Cardiac muscle cell (in vitro differentiated cells and primary cell): ENCODE results near the gene ARL16. TPM values are rescaled to one million over a fixed set of nuclear protein-coding genes. Genes with fewer than 3 reads are reported as not detected.

ENCODE experiments used
- DNase-seq, 2 donors: peaks; one replicate each; pipeline versions ENCODE4 v3.0.0 to v3.0.0-alpha.2; 2010 to 2017; ENCODE audit warnings: low read depth in 1 of 2, low spot score in 1 of 2
- H3K27ac ChIP-seq: fragments of 200-600 bp; sonication (generic); 2 replicates; pipeline ENCODE4 v1.5.1; 2016
- H3K27me3 ChIP-seq: fragments of 200-600 bp; sonication (generic); 2 replicates; pipeline ENCODE4 v1.6.0; 2016; ENCODE audit warnings: control low read depth
- H3K36me3 ChIP-seq: fragments of 200-600 bp; sonication (generic); 2 replicates; pipeline ENCODE4 v1.5.1; 2016; ENCODE audit warnings: control low read depth
- H3K4me1 ChIP-seq: fragments of 200-600 bp; sonication (generic); 2 replicates; pipeline ENCODE4 v1.8.1; 2017; ENCODE audit warnings: low read depth, mild to moderate bottlenecking, mixed run types
- H3K4me3 ChIP-seq: fragments of 200-600 bp; sonication (generic); 2 replicates; pipeline ENCODE4 v1.5.1; 2016; ENCODE audit warnings: mild to moderate bottlenecking
- H3K9me3 ChIP-seq: fragments of 200-600 bp; sonication (generic); 2 replicates; pipeline ENCODE4 v1.5.1; 2017; ENCODE audit warnings: low read depth, mild to moderate bottlenecking, control low read depth
- CTCF ChIP-seq: IDR thresholded peaks from 2 replicates; pipeline ENCODE4 v1.5.1; 2012; ENCODE audit warnings: low read depth, mild to moderate bottlenecking, low read length
- polyA plus RNA-seq: library from polyadenylated mRNA; unstranded; fragments of >200 nt; fragmentation: Nextera tagmentation; extraction: Ambion mirVana; gene quantifications from 2 replicates; pipeline ENCODE4 v1.2.1, GENCODE V29; 2016
- total RNA-seq: library from RNA; depleted of rRNA; stranded (reverse); fragments of >200 nt; gene quantifications from 2 replicates; pipeline ENCODE4 v1.2.3, GENCODE V29; 2016

Gene ARL16
- total and polyA plus RNA-seq, 2 experiments from 2014 or later: 44.3 to 109 TPM

DNA sequence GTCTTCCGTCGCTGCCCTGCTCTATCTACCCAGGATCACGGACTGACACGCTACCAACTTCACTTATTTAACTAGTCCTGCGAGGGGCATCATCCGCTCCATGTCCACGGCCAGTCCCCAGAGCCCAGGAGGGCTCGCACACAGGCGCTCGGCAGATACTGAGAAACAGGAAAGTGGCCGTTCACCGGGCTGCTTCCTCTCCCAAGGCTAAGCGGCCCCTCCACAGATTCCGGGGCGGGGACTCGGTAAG, 17.6 kb downstream of the ARL16 start:
- DNase-seq: peak in 1 of 2 donors; percentile 81
- Histone ChIP-seq H3K36me3 (peaks cover 7% of the 10 kb centered on the region), H3K27ac (peak overlapping the region; percentile 71), H3K27me3 (no peaks in the 10 kb centered on the region), H3K9me3 (no peaks in the 10 kb centered on the region), H3K4me3 (peak overlapping the region; percentile 67), H3K4me1 (peaks cover 8% of the 10 kb centered on the region)
- no peak for TF ChIP-seq CTCF

DNA sequence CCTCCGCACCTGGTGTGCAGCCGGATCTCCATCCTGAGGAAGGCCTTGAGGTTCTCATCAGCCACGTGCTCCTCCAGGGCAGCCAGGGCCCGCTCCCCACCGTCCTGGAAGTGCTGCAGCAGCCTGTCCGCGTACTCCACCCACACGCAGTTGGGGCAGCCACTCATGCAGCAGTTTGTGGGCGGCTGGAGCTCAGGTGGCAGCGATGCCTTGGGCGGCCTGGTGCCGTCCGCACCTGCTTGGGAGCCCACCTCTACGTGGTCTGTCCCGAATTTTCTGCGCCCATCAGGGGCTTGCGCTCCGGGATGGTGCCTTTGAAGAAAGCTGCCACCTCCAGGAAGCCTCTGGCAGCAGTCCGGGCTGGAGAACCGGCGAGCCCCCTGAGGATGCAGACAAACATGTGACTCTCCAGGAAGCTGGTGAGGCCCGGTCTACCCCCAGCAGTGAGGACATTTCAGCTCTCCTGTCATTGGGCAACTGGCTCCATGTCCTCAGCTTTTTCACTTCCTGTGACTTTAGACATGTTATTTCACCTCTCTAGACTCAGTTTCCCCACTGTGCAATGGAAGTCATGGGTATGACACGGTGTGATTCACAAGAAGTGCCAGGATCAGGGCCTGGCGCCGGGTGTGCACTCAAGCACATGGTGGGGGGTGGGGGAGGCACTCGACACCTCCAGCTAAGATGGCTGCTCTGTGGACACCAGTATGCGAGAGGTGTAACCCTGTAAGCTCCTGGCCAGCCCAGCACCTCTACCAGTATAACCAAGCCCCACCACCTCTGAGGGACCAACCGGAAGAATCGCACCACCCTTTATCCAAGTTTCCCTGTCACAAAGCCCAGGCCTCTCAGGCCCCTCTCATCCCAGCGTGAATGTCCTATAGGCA, 18.1 kb downstream of the ARL16 start:
- peak in 1 of 2 donors; percentile 30 for DNase-seq
- H3K4me3 ChIP-seq: peak overlapping the region; percentile 67
- H3K27ac ChIP-seq: peak overlapping the region; percentile 71

DNA sequence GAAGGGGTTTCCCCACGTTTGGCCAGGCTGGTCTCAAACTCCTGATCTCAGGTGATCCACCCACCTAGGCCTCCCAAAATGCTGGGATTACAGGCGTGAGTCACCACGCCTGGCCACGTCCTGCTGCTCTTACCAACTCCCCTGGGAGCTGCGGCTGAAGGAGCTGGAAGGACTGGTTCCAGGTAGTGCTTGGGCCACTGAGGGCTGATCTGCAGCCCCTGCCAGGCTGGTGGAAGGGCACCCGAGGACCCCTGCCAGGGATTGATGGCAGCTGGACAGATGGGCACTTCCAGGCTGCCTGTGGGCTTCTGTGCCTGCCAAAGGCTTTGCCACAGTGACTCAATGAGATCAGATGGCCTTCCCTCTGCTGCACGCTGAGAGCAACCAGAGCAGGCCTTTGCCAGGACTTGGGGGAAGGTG, 19.5 kb downstream of the ARL16 start:
- Histone ChIP-seq H3K36me3 (peaks cover under 1% of the 10 kb centered on the region), H3K27ac (no peak overlapping the region), H3K4me1 (peaks cover 8% of the 10 kb centered on the region), H3K4me3 (no peak overlapping the region), H3K9me3 (no peaks in the 10 kb centered on the region), H3K27me3 (no peaks in the 10 kb centered on the region)
- TF ChIP-seq CTCF: no peak
- no peak for DNase-seq

More for the DNA sequence above, 18.1 kb downstream of the ARL16 start:
- H3K36me3 ChIP-seq: peaks cover 7% of the 10 kb centered on the region
- no peak for TF ChIP-seq CTCF
- H3K9me3 ChIP-seq: no peaks in the 10 kb centered on the region
- H3K27me3 ChIP-seq: no peaks in the 10 kb centered on the region
- H3K4me1 ChIP-seq: peaks cover 8% of the 10 kb centered on the region

GRCh38 chr17:81662002-81662401, 21.6 kb downstream of the ARL16 start:
- TF ChIP-seq CTCF: no peak
- no peaks in the 10 kb centered on the region for H3K27me3 ChIP-seq
- no peaks in the 10 kb centered on the region for H3K9me3 ChIP-seq
- H3K27ac ChIP-seq: no peak overlapping the region
- no peak for DNase-seq
- peaks cover 13% of the 10 kb centered on the region for H3K4me1 ChIP-seq
- no peak overlapping the region for H3K4me3 ChIP-seq
- H3K36me3 ChIP-seq: no peaks in the 10 kb centered on the region

DNA sequence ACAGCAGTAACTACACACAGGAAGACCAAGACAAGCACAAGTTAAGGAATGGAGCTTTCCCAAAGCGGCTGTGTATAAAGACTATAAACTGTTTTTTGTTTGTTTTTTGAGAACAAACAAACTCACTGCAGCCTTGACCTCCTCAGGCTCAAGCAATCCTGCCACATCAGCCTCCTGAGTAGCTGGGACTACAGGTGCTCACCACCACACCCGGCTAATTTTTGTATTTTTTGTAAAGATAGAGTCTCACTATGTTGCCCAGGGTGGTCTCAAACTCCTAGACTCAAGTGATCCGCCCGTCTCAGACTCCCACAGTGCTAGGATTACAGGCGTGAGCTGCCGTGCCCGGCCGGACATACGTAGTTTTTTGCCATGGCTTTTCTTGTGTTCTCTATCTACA, 23.2 kb downstream of the ARL16 start:
- no peaks in the 10 kb centered on the region for H3K27me3 ChIP-seq
- H3K4me1 ChIP-seq: peaks cover 13% of the 10 kb centered on the region
- no peaks in the 10 kb centered on the region for H3K36me3 ChIP-seq
- no peak for TF ChIP-seq CTCF
- no peak overlapping the region for H3K4me3 ChIP-seq
- no peak overlapping the region for H3K27ac ChIP-seq
- no peaks in the 10 kb centered on the region for H3K9me3 ChIP-seq
- no peak for DNase-seq
